MM.1S (cell line): Measurements from ENCODE around the gene PPP3CB.

ENCODE experiments used
- CTCF ChIP-seq: fragments of 300-600 bp; sonication (generic); IDR thresholded peaks from 2 replicates; pipeline ENCODE4 v1.5.1; 2016; ENCODE audit warnings: antibody characterized with exemption, low read length, mixed read lengths
- EZH2 ChIP-seq: fragments of 300-600 bp; sonication (generic); optimal IDR thresholded peaks from 2 replicates; pipeline ENCODE3; 2017; ENCODE audit warnings: low read depth, mild to moderate bottlenecking, antibody characterized with exemption, low read length, mixed read lengths
- EZH2phosphoT487 ChIP-seq: fragments of 300-600 bp; sonication (generic); IDR thresholded peaks from 2 replicates; pipeline ENCODE4 v1.6.1; 2018; ENCODE audit warnings: antibody characterized with exemption, low read length

- no peak for TF ChIP-seq EZH2
- no peak for TF ChIP-seq CTCF
- TF ChIP-seq EZH2phosphoT487 = no peak
Measured at GRCh38 chr10:73534857-73535256, 39.0 kb upstream of the PPP3CB start.
